ENCODE measurements around the gene DNAJC18.
"Not testable (repeated sequence)": the region's sequence is repeated elsewhere in the genome, so short reads cannot be mapped to it uniquely, and the experiment has no call there.

DNAJC18 gene

GRCh38 chr5:139410121-139410992 lies 29.0 kb downstream of the DNAJC18 start:
- Histone ChIP-seq H2AFZ (ENCODE audit: low read depth, low read length) (no peak overlapping the region), H3K23ac (ENCODE audit: low read length in 2 of 2) (no peak overlapping the region), H2BK120ac (ENCODE audit: low read depth, low read length) (no peak overlapping the region), H3K27me3 (ENCODE audit: control insufficient read depth in 1 of 2, insufficient read depth in 1 of 2, low read length in 2 of 2) (no peaks in the 10 kb centered on the region), H4K91ac (ENCODE audit: low read length) (no peak overlapping the region), H2AK5ac (ENCODE audit: low read length, severe bottlenecking) (no peak overlapping the region), H2BK15ac (ENCODE audit: low read depth, poor library complexity, severe bottlenecking) (no peak overlapping the region), H3K18ac (ENCODE audit: low read depth in 1 of 2, low read length in 2 of 2) (no peak overlapping the region), H3K4ac (ENCODE audit: low read depth in 1 of 2, low read length in 2 of 2) (no peak overlapping the region), H3K36me3 (ENCODE audit: control insufficient read depth in 1 of 2, insufficient read depth in 2 of 2, low read depth in 1 of 2, low read length in 2 of 2) (peaks cover 15 to 27% of the 10 kb centered on the region in 2 experiments), H3K9me3 (ENCODE audit: control insufficient read depth, low read length) (no peaks in the 10 kb centered on the region), H2BK5ac (ENCODE audit: low read depth, low read length, poor library complexity, severe bottlenecking) (no peak overlapping the region), H4K8ac (ENCODE audit: low read length) (no peak overlapping the region), H3K9ac (ENCODE audit: low read length) (peak overlapping the region; percentile 84), H3K4me3 (ENCODE audit: insufficient read depth in 1 of 2, low read depth in 1 of 2, low read length in 2 of 2) (no peak overlapping the region), H3K14ac (ENCODE audit: low read length in 2 of 2) (no peak overlapping the region), H3K4me2 (ENCODE audit: low read length, poor library complexity, severe bottlenecking) (no peak overlapping the region), H3K4me1 (ENCODE audit: control insufficient read depth, insufficient read depth, low read depth, low read length) (peaks cover 3% of the 10 kb centered on the region), H2BK12ac (ENCODE audit: low read length in 2 of 2) (no peak overlapping the region), H3K79me1 (replicated peaks; ENCODE audit: low read length, poor library complexity, severe bottlenecking) (no peaks in the 10 kb centered on the region), H3K27ac (ENCODE audit: low read length, poor library complexity, severe bottlenecking) (no peak overlapping the region)
- WGBS = 62% methylated on average over 3 of the region's 6 CpGs
- no peak for DNase-seq

- not testable (repeated sequence) for H2BK12ac ChIP-seq (ENCODE audit: low read length in 2 of 2); H3K27me3 ChIP-seq (ENCODE audit: control insufficient read depth in 1 of 2, insufficient read depth in 1 of 2, low read length in 2 of 2); H3K4me2 ChIP-seq (ENCODE audit: low read length, poor library complexity, severe bottlenecking); H2AK5ac ChIP-seq (ENCODE audit: low read length, severe bottlenecking); H2AFZ ChIP-seq (ENCODE audit: low read depth, low read length); H3K4ac ChIP-seq (ENCODE audit: low read depth in 1 of 2, low read length in 2 of 2); H3K9ac ChIP-seq (ENCODE audit: low read length); H3K23ac ChIP-seq (ENCODE audit: low read length in 2 of 2); H3K9me3 ChIP-seq (ENCODE audit: control insufficient read depth, low read length); H3K18ac ChIP-seq (ENCODE audit: low read depth in 1 of 2, low read length in 2 of 2); H4K8ac ChIP-seq (ENCODE audit: low read length); H2BK5ac ChIP-seq (ENCODE audit: low read depth, low read length, poor library complexity, severe bottlenecking); DNase-seq; H3K14ac ChIP-seq (ENCODE audit: low read length in 2 of 2); H2BK15ac ChIP-seq (ENCODE audit: low read depth, poor library complexity, severe bottlenecking); H4K91ac ChIP-seq (ENCODE audit: low read length); H3K79me1 ChIP-seq (replicated peaks; ENCODE audit: low read length, poor library complexity, severe bottlenecking); H3K4me3 ChIP-seq (ENCODE audit: insufficient read depth in 1 of 2, low read depth in 1 of 2, low read length in 2 of 2); H3K4me1 ChIP-seq (ENCODE audit: control insufficient read depth, insufficient read depth, low read depth, low read length); H2BK120ac ChIP-seq (ENCODE audit: low read depth, low read length); H3K27ac ChIP-seq (ENCODE audit: low read length, poor library complexity, severe bottlenecking)
- WGBS = 98% methylated on average over 3 of the region's 5 CpGs
- peaks cover 9 to 16% of the 10 kb centered on the region in 2 experiments for H3K36me3 ChIP-seq (ENCODE audit: control insufficient read depth in 1 of 2, insufficient read depth in 2 of 2, low read depth in 1 of 2, low read length in 2 of 2)
Observed at GRCh38 chr5:139409116-139409515, 30.2 kb downstream of the DNAJC18 start.

DNA sequence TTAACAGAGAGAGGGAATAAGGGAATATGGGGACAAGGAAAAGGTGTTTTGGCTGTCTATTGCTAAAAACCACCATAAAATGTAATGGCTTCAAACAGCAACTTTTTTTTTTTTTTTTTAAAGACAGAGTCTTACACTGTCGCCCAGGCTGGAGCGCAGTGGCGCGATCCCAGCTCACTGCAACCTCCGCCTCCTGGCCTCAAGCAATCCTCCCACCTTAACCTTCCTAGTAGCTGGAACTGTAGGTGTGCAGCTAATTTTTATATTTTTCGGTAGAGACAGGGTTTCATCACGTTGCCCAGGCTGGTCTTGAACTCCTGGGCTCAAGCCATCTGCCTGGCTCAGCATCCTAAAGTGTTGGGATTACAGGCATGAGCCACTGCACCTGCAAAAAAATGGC lies 31.1 kb downstream of the DNAJC18 start:
- no peak for DNase-seq
- H4K91ac ChIP-seq (ENCODE audit: low read length) = no peak overlapping the region
- no peaks in the 10 kb centered on the region for H3K27me3 ChIP-seq (ENCODE audit: control insufficient read depth in 1 of 2, insufficient read depth in 1 of 2, low read length in 2 of 2)
- H2BK15ac ChIP-seq (ENCODE audit: low read depth, poor library complexity, severe bottlenecking) = no peak overlapping the region
- no peak overlapping the region for H2BK12ac ChIP-seq (ENCODE audit: low read length in 2 of 2)
- H3K27ac ChIP-seq (ENCODE audit: low read length, poor library complexity, severe bottlenecking) = no peak overlapping the region
- no peak overlapping the region for H3K18ac ChIP-seq (ENCODE audit: low read depth in 1 of 2, low read length in 2 of 2)
- no peak overlapping the region for H3K23ac ChIP-seq (ENCODE audit: low read length in 2 of 2)
- H3K4me3 ChIP-seq (ENCODE audit: insufficient read depth in 1 of 2, low read depth in 1 of 2, low read length in 2 of 2) = no peak overlapping the region
- peaks cover 7 to 9% of the 10 kb centered on the region in 2 experiments for H3K36me3 ChIP-seq (ENCODE audit: control insufficient read depth in 1 of 2, insufficient read depth in 2 of 2, low read depth in 1 of 2, low read length in 2 of 2)
- H2AK5ac ChIP-seq (ENCODE audit: low read length, severe bottlenecking) = no peak overlapping the region
- no peak overlapping the region for H3K4ac ChIP-seq (ENCODE audit: low read depth in 1 of 2, low read length in 2 of 2)
- no peak overlapping the region for H2BK5ac ChIP-seq (ENCODE audit: low read depth, low read length, poor library complexity, severe bottlenecking)
- H3K9me3 ChIP-seq (ENCODE audit: control insufficient read depth, low read length) = no peaks in the 10 kb centered on the region
- WGBS = 93% methylated on average over 7 of the region's 7 CpGs
- no peak overlapping the region for H2AFZ ChIP-seq (ENCODE audit: low read depth, low read length)
- H3K9ac ChIP-seq (ENCODE audit: low read length) = no peak overlapping the region
- no peak overlapping the region for H2BK120ac ChIP-seq (ENCODE audit: low read depth, low read length)
- no peak overlapping the region for H4K8ac ChIP-seq (ENCODE audit: low read length)
- no peak overlapping the region for H3K14ac ChIP-seq (ENCODE audit: low read length in 2 of 2)
- H3K4me2 ChIP-seq (ENCODE audit: low read length, poor library complexity, severe bottlenecking) = no peak overlapping the region
- peaks cover 4% of the 10 kb centered on the region for H3K4me1 ChIP-seq (ENCODE audit: control insufficient read depth, insufficient read depth, low read depth, low read length)
- no peaks in the 10 kb centered on the region for H3K79me1 ChIP-seq (replicated peaks; ENCODE audit: low read length, poor library complexity, severe bottlenecking)

DNA sequence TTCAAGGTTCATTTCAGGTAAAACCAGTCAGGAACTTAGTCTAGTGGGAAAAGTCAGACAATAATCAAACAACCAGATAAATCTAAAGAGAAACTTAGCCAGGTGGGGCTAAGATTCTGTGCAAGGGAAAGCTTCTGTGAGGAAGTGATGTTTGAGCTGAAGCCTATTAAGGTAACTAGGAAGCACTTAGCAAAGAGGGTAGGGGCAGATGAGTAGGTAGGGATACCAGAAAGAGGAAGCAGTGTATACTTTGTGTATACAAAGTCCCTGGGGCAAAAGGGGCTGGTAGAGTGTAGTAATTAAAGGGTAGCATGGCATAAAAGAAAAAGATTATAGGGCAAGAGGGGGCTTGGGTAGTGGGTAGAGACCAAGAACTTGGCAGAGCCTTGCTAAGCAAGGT lies 31.8 kb downstream of the DNAJC18 start:
- Histone ChIP-seq H2BK12ac (ENCODE audit: low read length in 2 of 2) (no peak overlapping the region), H3K9me3 (ENCODE audit: control insufficient read depth, low read length) (no peaks in the 10 kb centered on the region), H2BK15ac (ENCODE audit: low read depth, poor library complexity, severe bottlenecking) (no peak overlapping the region), H3K27ac (ENCODE audit: low read length, poor library complexity, severe bottlenecking) (no peak overlapping the region), H2AK5ac (ENCODE audit: low read length, severe bottlenecking) (no peak overlapping the region), H2BK120ac (ENCODE audit: low read depth, low read length) (no peak overlapping the region), H3K4ac (ENCODE audit: low read depth in 1 of 2, low read length in 2 of 2) (no peak overlapping the region), H3K4me2 (ENCODE audit: low read length, poor library complexity, severe bottlenecking) (no peak overlapping the region), H2AFZ (ENCODE audit: low read depth, low read length) (no peak overlapping the region), H3K4me1 (ENCODE audit: control insufficient read depth, insufficient read depth, low read depth, low read length) (peaks cover 7% of the 10 kb centered on the region), H4K91ac (ENCODE audit: low read length) (no peak overlapping the region), H3K9ac (ENCODE audit: low read length) (no peak overlapping the region), H3K18ac (ENCODE audit: low read depth in 1 of 2, low read length in 2 of 2) (no peak overlapping the region), H3K36me3 (ENCODE audit: control insufficient read depth in 1 of 2, insufficient read depth in 2 of 2, low read depth in 1 of 2, low read length in 2 of 2) (peaks cover under 1 to 6% of the 10 kb centered on the region in 2 experiments), H3K23ac (ENCODE audit: low read length in 2 of 2) (no peak overlapping the region), H3K27me3 (ENCODE audit: control insufficient read depth in 1 of 2, insufficient read depth in 1 of 2, low read length in 2 of 2) (no peaks in the 10 kb centered on the region), H2BK5ac (ENCODE audit: low read depth, low read length, poor library complexity, severe bottlenecking) (no peak overlapping the region), H3K14ac (ENCODE audit: low read length in 2 of 2) (no peak overlapping the region), H4K8ac (ENCODE audit: low read length) (no peak overlapping the region), H3K79me1 (replicated peaks; ENCODE audit: low read length, poor library complexity, severe bottlenecking) (peaks cover 4% of the 10 kb centered on the region), H3K4me3 (ENCODE audit: insufficient read depth in 1 of 2, low read depth in 1 of 2, low read length in 2 of 2) (no peak overlapping the region)
- no peak for DNase-seq
